Measurements from ENCODE around the gene NOTCH1. TPM values are rescaled to one million over a fixed set of nuclear protein-coding genes. Genes with fewer than 3 reads are reported as not detected.

The NOTCH1 gene
- total and polyA plus RNA-seq, 2 of the 13 experiments (the other 11 are each of a cell fraction or from before 2014, with no cell fraction given): 0.09 to 0.35 TPM

DNA sequence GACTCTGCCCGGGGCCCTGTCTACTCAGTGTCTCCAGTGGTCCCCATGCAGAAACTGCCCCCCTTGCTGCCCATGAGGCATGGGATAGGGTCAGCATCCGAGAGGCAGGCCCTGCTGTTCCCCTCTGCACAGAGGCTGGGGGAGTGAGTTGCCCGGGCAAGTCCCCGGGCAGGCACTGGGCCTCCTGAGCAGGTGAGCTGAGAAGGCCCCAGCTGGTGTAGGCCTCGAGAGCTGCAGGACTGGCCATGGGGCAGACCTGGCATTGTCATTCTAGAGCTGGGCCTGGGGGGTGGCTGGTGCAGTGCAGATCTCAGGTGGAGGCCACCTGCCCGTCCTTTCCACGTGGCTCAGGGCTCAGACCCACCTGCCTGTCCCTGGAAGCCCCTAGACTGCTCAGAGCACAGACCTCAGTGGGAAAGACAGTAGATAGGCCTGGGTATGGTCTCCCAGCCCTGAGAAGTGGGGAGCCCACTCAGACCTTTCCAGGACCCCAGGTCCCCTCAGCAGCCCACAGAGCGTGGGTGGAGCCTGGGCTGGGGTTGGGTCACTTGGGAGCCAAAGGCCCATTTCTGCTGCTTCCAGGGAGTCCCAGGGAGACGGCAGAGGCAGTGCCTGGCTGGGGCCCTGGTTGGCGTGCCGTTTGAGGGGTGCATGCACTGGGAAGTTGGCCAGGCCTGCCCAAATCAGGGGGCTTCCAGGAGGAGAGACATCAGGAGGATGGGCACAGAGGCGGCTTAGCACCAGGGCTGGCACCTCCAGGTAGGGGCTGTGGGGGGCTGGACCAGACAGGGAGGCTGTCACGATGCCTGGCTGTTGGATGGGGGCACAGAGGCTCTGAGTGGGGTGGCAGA lies 4.8 kb upstream of the NOTCH1 start (continued):
- TF ChIP-seq ZSCAN25 (CRISPR knock-in tag; IDR thresholded peaks at IDR 0.05) (no peak), EP300 (IDR thresholded peaks at IDR 0.05; ENCODE audit: low read depth in 2 of 2, low read length in 2 of 2) (no peak), EP300 (CRISPR knock-in tag; IDR thresholded peaks at IDR 0.05; ENCODE audit: borderline replicate concordance) (no peak), ZNF7 (CRISPR knock-in tag; IDR thresholded peaks at IDR 0.05) (no peak), IRF2 (CRISPR knock-in tag; IDR thresholded peaks at IDR 0.05) (no peak), MXD4 (CRISPR knock-in tag; IDR thresholded peaks at IDR 0.05) (no peak), ZMAT3 (CRISPR knock-in tag; conservative IDR thresholded peaks at IDR 0.05) (no peak), REPIN1 (CRISPR knock-in tag; IDR thresholded peaks at IDR 0.05; ENCODE audit: borderline replicate concordance, low read depth) (no peak)

- CTCF ChIA-PET (ENCODE audit: low intra/inter-chr PET ratio, low total read pairs): no interaction called here
- H3K4me1 ChIP-seq (ENCODE audit: insufficient read depth, low read length): peaks cover 31% of the 10 kb centered on the region
- H3K27me3 ChIP-seq (ENCODE audit: control insufficient read depth in 1 of 2, insufficient read depth in 2 of 2, low read length in 2 of 2): peaks cover 14 to 42% of the 10 kb centered on the region in 2 experiments
- H4K20me1 ChIP-seq (ENCODE audit: insufficient read depth, low read length): no peaks in the 10 kb centered on the region
- H3K4me2 ChIP-seq (ENCODE audit: low read depth, low read length): no peak overlapping the region
- no peak overlapping the region for H3K4me3 ChIP-seq (replicated peaks in 1 of 3; ENCODE audit: insufficient read depth in 1 of 3, low read depth in 2 of 3, low read length in 3 of 3)
- BruUV-seq (replicated peaks): no TSS peak
- TF ChIP-seq KDM1A (CRISPR knock-in tag; IDR thresholded peaks at IDR 0.05) (no peak), GPN1 (CRISPR knock-in tag; IDR thresholded peaks at IDR 0.05; ENCODE audit: borderline replicate concordance) (no peak), ATF5 (CRISPR knock-in tag; IDR thresholded peaks at IDR 0.05; ENCODE audit: low read depth) (no peak), ZKSCAN8 (CRISPR knock-in tag; IDR thresholded peaks at IDR 0.05; ENCODE audit: borderline replicate concordance) (no peak), ZNF329 (CRISPR knock-in tag; IDR thresholded peaks at IDR 0.05; ENCODE audit: low read depth) (no peak), TEAD2 (CRISPR knock-in tag; IDR thresholded peaks at IDR 0.05) (no peak), NCOA1 (CRISPR knock-in tag; IDR thresholded peaks at IDR 0.05) (no peak), DRAP1 (CRISPR knock-in tag; IDR thresholded peaks at IDR 0.05) (no peak), TAF1 (CRISPR knock-in tag; IDR thresholded peaks at IDR 0.05) (no peak)
- TF ChIP-seq, protein P1, sequence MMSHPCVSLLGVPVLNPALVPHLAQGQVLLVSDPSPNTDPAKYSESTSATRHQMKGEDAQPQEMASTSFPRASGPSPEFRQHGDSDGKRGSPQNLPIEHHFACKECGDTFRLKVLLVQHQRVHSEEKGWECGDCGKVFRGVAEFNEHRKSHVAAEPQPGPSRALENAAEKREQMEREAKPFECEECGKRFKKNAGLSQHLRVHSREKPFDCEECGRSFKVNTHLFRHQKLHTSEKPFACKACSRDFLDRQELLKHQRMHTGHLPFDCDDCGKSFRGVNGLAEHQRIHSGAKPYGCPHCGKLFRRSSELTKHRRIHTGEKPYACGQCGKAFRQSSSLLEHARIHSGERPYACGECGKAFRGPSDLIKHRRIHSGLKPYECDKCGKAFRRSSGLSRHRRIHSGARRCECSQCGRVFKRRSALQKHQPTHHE (CRISPR knock-in tag; IDR thresholded peaks at IDR 0.05; ENCODE audit: borderline replicate concordance): no peak
- no peak for FAIRE-seq
- WGBS (ENCODE audit: low lambda C conversion rate): 91% methylated on average over 20 of the region's 29 CpGs
- ATAC-seq: no peak
- H2AFZ ChIP-seq (ENCODE audit: low read length): no peak overlapping the region
- H3K79me2 ChIP-seq (ENCODE audit: insufficient read depth, low read length): no peaks in the 10 kb centered on the region
- in situ Hi-C loops (cut with HindIII; ENCODE audit: extremely low pct_ligation_motif_present, low pct_unique_long_range_greater_than_20kb) (no loop called here), intact Hi-C loops (cut with micrococcal nuclease; ENCODE audit: unreplicated experiment) (no loop called here)
- no peak for DNase-seq (ENCODE audit: low spot score)
- no peaks in the 10 kb centered on the region for H3K36me3 ChIP-seq (replicated peaks in 1 of 2; ENCODE audit: control insufficient read depth in 1 of 2, insufficient read depth in 2 of 2, low read length in 2 of 2)
- H3K27ac ChIP-seq (ENCODE audit: extremely low read length, insufficient read depth, low read length): no peak overlapping the region
- no peak overlapping the region for H3K9ac ChIP-seq (ENCODE audit: insufficient read depth, low read depth, low read length)
- no peaks in the 10 kb centered on the region for H3K9me3 ChIP-seq (ENCODE audit: low read length)
- POLR2A ChIA-PET: no interaction called here
These were observed 3.4 kb upstream of the NOTCH1 start for GRCh38 chr9:136549010-136549980.
